HG02759 (cell line): ENCODE results near the gene NCAM1.
A peak's percentile ranks its signal among the peaks of the same experiment; 100 is the strongest.
"Not testable (repeated sequence)": the region's sequence is repeated elsewhere in the genome, so short reads cannot be mapped to it uniquely, and the experiment has no call there.

Experiments
- ATAC-seq: cut with Tn5 transposase; IDR thresholded peaks from one replicate; pipeline ENCODE4 v1.9.1; 2021; ENCODE audit warnings: mild to moderate bottlenecking, moderate library complexity; ENCODE audit not compliant: unreplicated experiment

The NCAM1 gene

DNA sequence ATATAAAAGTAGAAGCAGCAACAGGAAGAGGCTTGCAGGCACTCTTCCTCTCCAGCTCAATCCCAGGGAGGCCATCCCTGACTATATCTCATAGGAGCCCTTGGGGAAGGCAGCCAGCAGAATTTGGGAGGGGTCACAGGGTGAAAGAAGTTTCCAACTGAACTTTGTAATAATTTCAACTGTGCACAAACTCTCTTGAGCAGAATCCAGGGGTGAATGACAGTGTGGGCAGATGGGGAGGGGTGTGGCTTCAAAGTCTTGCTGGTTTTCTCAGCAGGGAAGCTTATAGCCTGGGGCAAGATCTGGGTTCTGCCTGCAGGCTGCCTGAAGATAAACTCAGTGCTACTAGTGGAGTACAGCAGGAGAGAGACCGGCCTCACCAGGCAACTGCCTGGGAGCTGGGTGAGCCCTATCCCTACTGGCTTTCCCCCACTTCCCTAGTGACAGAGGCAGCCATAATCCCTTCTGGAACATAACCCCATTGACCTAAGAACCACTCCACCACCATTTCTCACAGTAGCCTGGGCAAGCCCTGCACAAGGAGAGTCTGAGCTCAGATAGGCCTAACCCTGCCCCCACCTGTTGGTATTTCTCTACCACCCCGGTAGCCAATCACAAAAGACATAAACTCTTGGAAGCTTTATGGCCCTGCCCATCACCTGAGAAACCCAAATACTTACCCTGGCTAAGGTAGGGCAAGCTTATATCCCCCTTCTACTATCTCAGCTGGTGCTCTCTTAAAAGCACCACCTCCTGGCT is 335.4 kb downstream of the NCAM1 start:
- no peak for ATAC-seq

DNA sequence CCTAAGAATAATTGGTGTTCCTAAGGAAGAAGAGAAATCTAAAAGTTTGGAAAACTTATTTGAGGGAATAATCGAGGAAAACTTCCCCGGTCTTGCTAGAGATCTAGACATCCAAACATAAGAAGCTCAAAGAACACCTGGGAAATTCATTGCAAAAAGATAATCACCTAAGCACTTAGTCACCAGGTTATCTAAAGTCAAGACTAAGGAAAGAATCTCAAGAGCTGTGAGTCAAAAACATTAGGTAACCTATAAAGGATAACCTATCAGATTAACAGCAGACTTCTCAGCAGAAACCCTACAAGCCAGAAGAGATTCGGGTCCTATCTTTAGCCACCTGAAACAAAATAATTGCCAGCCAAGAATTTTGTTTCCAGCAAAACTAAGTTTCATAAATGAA is 337.3 kb downstream of the NCAM1 start:
- not testable (repeated sequence) for ATAC-seq

DNA sequence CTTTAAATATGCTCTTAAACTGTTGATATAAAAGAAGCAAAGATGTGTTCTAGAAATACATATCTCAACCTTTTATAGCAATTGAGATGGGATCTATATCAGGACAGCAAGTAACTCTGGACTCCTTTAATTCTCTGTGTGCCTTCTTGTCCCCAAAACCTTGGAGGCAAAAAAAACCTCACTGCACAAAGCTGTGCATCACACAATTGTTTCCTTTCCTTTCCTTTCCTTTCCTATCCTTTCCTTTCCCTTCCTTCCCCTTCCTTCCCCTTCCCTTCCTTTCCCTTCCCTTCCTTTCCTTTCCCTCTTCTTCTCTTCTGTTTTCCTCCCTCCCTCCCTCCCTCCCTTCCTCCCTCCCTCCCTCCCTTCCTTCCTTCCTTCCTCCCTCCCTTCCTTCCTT is 343.7 kb downstream of the NCAM1 start:
- ATAC-seq = no peak

DNA sequence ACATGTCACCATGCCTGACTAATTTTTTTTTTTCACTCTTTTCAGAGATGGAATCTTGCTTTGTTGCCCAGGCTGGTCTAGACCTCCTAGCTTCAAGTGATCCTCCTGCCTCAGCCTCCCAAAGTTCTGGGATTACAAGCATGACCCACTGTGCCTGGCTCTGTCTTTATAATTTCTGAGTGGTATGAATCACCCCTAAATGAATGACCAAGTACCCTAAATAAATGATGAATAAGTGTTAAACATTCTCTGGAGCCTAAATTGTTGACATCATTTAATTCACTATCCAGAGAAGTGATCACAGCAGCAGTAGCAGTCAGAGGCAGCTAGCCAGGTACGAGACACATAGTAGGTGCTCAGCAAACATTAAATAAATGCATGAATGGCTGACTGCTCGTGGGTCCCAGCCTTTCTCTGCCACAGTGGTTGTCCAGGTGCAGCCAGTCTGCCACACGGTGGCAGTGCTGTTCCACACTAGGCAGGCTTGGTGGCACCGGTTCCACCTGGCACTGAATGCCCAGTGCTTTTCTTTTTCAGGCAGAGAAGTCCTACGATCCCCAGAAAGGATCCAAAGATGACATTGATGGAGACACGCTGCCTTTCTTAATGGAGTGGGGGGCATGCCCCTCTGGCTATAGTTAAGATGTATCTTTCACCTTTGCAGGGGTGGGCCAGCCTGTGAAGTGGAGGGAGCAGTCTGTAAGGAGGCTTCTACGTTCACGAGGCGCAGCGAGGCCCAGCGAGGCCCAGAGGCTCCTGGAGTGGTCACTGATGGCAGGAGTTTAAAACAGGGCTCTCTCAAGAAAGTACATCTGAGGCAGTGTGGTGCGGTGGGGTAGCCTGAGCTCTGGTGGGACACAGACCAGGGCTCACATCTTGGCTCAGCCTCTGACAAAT is 344.5 kb downstream of the NCAM1 start:
- peak; percentile 91 for ATAC-seq

DNA sequence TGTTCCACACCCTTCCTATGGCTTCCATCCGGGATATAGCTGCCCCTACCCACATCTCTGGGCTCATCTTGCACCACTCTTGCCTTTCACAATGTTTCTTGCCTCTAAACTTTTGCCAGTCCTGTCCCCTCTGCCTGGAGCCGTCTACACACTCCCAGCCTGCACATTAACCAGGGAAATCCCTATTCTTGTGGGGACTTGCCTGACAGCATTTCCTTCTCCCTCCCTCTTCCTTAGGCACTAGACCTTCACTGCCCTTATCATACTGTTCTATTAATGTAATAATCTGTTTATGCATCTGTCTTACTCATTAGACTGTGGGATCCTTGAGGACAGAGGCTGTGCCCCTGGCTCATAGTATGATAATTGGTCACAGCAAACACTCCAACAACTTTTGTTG is 347.4 kb downstream of the NCAM1 start:
- ATAC-seq = no peak

DNA sequence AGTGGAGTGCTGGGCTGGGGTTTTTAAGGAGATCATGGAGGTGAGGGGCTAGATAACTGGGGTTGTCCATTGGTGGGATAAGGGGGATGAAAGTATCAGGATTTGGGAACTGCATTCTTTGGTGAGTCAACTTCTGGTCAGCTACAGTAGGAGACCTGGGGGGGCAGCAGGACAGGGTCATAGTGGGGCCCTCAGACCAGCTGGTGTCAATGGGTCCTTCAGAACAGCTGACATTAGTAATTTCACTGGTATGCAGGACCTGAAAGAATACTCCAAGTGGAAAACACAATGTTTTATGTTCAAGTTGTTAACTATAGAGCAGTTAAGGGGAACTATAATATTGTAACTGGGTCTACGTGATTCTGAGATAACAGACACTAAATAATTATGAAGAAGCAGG is 350.3 kb downstream of the NCAM1 start:
- no peak for ATAC-seq

DNA sequence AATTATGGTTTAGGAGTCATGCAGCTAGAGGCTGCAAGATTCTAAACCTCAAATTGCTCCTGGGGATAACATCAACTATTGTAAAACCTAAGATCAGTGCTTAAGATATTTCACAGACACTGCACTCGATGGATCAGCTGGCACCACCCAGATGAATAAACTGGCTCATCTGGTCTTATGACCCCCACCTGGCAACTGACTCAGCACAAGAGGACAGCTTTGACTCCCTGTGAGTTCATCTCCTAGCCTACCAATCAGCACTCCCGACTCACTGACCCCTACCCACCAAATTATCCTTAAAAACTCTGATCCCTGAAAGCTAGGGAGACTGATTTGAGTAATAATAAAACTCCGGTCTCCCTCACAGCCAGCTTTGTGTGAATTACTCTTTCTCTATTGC is 352.4 kb downstream of the NCAM1 start:
- ATAC-seq = no peak

DNA sequence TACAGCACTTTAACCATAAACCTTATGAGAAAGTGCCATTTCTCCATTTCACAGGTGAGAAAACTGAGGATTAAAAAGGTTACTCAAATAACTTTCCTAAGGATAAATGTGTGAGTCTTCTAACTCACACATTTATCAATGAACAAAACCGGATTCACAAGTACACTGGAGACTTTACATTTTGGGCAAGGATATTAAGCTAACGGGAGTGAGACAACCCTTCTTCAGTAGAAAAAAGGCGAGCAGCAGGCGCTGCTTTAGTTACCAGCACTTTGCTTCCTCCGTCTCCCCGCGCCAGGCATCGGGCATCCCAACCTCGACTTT is 352.8 kb downstream of the NCAM1 start:
- no peak for ATAC-seq

DNA sequence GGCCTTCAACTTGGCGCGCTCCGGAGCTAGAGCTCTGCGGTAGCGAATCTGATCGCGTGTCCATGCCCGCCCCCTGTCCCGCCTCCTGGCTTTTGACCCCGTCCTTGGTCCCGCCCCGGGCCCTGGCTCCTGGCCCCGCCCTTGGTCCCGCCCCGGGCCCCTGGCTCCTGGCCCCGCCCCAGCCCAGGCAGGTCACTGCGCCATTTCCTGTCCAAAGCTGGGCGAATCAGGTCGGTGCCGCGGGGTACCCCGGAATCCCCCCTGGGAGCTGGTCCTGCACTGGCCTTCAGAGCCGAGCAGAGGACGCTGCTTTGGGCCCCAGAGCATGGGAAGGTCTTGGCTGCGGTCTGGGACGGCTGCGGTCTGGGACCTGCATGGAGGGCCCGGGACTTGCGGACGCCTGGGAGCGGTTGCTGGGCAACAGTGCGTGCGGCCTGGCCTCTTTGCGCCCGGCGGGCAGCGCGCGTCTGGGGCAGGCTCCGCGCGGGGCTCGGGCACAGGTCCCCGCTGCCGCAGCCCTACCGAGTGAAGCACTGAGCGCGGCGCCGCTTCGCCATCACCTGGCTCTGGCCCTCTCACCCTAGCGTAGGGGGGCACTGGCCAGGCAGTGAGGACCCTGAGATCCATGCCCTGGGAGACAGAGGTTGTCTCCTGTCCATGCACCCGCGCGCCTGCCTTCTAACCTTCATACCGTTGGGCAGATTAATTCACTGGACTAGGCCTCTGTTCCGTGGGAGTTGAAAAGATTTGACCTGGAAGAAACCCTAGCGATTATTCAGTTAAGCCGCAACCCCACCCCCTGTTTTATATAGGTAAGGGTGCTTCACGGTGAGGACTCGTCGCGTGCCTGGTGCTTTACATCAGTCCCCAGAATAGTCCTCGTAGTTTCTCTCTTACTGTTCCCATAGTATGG is 353.4 kb downstream of the NCAM1 start, which contains the start of gene TTC12:
TSS of gene TTC12 (plus strand) at position 195 of the 913 bp plus-strand sequence. CDS start 1,675 bp downstream, outside the sequence.
- ATAC-seq = peak; percentile 99

DNA sequence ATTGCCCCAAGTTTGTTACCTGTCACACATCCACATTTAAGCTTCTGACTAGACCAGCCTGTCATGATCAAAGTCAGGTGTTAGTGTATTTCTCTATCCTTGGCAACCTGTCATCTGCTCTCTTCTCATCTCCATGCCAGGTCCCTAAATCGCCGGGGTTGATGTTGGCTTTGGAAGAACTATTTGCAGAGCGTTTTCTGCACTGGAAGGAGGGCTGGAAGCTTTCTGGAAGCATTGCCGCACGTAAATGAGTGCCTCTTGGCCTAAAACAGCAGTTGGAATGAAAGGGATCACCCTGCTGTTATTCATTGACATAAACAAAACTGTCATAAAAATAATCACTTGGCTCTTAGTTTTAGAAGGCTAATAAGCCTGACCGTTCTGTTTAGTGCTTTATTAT is 354.6 kb downstream of the NCAM1 start:
- no peak for ATAC-seq

DNA sequence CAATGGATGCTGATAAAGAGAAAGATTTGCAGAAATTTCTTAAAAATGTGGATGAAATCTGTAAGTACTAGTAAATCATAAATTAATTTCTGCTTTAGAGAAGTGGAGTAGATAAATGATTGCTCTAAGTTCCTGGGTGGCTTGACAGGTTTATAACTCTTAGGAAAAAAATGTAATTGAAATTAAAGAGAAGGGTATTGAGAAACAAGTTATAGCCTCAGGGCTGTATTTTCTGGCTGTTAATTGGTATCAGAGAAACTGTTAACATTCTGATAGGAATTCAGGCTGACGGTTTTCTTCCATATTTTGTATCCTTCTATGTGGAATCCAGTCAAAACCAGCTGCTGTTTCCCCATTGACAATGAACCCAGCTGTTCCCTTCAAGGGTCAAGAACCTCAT is 355.0 kb downstream of the NCAM1 start:
- ATAC-seq = no peak

DNA sequence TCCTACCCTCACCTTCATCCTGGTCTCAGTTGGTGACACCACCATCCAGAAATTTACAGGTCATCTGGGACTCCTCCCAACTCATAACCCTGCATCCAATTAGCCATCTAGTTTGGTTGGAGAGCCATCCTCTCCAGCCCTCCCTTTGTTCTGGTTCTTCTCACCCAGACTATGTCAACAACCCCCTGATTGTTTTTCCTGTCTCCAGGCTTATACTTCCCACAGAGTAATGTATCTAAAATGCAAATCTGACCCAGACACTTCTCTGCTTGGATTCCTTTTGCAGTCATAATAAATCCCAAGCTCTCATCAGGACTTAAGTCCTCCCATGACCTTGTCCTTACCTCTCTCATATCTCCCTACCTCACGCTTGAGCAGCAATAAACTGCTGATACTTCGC is 356.1 kb downstream of the NCAM1 start:
- no peak for ATAC-seq

DNA sequence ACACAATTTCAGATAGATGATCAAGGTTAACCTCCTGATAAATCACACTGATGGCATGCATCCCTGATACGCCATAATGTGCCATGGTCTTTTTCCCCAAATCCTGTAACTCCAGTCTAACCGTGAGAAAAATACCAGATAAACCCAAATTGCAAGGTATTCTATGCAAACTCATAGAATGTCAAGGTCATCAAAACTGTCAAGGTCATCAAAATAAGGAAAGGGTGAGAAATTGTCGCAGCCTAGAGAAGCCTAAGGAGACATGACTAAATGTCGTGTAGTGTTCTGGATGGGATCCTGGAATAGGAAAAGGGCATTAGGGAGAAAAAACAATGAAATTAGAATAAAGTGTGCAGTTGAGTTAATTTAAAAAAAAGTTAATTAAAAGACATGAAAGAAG is 357.9 kb downstream of the NCAM1 start:
- ATAC-seq = no peak

DNA sequence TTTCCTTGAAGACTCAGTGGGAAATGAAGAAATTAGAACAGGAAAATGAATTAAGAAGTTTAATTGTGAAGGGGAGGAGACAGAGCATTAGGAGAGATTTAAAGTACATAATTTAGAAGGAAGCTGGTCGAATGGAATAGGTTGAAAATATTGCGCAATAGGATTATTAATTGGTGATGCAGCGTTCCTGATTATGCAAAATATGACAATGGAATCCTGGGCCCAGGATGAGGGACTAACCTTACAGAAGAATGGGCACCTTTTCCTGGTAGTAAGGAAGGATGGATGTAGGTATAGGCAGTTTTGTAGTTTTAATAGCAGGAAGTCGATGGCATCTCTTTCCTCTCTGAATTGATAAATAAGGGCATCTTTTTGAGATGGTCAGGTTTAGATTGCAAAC is 360.9 kb downstream of the NCAM1 start:
- ATAC-seq = no peak

DNA sequence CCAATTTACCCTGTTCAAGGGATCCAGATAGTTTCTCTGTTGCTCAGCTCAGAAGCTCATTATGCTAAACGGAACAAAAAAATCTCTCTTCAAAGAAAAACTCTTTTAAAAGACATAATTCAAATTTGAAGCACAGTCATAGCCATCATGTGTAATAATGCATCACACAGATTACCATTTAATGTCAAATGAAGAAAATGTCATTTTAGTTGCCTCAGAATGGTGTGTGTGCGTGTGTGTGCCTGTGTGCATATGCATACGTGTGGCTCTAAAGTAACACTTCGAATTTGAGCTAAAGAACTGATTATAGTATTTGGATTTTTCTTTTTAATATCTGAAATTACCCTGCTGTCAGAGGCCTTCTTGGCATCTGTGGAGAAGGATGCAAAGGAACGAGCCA is 363.0 kb downstream of the NCAM1 start:
- ATAC-seq = no peak
